CD4-positive, alpha-beta T cell treated with Interleukin-17A for 1 hour (primary cell): Measurements from ENCODE around the gene CTSE.
A peak's percentile ranks its signal among the peaks of the same experiment; 100 is the strongest.
"Not testable (repeated sequence)": the region's sequence is repeated elsewhere in the genome, so short reads cannot be mapped to it uniquely, and the experiment has no call there.

Source experiments
- DNase-seq: peaks from one replicate; pipeline ENCODE4 v3.0.0-alpha.2; 2020

Gene CTSE

GRCh38 chr1:206023695-206024094 is at the start of gene CTSE:
Gene CTSE (minus strand): TSS chr1:206023895. CDS start chr1:206023791, 104 bp downstream.
- no peak for DNase-seq

GRCh38 chr1:206070627-206071304 is 47.1 kb upstream of the CTSE start:
- no peak for DNase-seq

- no peak for DNase-seq
These were observed 44.6 kb upstream of the CTSE start for GRCh38 chr1:206068314-206068713.

- DNase-seq = no peak
These were observed 44.0 kb upstream of the CTSE start for GRCh38 chr1:206067486-206068227.

GRCh38 chr1:206066479-206067171 is 42.9 kb upstream of the CTSE start:
- peak; percentile 11 for DNase-seq

- no peak for DNase-seq
These were observed 42.0 kb upstream of the CTSE start for GRCh38 chr1:206065547-206066145.

- DNase-seq = not testable (repeated sequence)
These were observed 40.8 kb upstream of the CTSE start for GRCh38 chr1:206064501-206064900.

- not testable (repeated sequence) for DNase-seq
These were observed 40.3 kb upstream of the CTSE start for GRCh38 chr1:206064001-206064400.

GRCh38 chr1:206062464-206062863 is 38.8 kb upstream of the CTSE start:
- DNase-seq = no peak

GRCh38 chr1:206060844-206061243 is 37.1 kb upstream of the CTSE start:
- no peak for DNase-seq

- no peak for DNase-seq
These were observed 35.7 kb upstream of the CTSE start for GRCh38 chr1:206059355-206059915.

GRCh38 chr1:206058927-206059292 is 35.2 kb upstream of the CTSE start:
- DNase-seq = no peak

GRCh38 chr1:206058289-206058926 is 34.7 kb upstream of the CTSE start:
- not testable (repeated sequence) for DNase-seq

GRCh38 chr1:206055639-206056323 is 32.1 kb upstream of the CTSE start:
- DNase-seq = not testable (repeated sequence)

- DNase-seq = not testable (repeated sequence)
These were observed 31.5 kb upstream of the CTSE start for GRCh38 chr1:206055069-206055625.

GRCh38 chr1:206053616-206054015 is 29.9 kb upstream of the CTSE start:
- not testable (repeated sequence) for DNase-seq

- peak; percentile 15 for DNase-seq
These were observed 29.4 kb upstream of the CTSE start, which contains the start of gene RHEX for GRCh38 chr1:206052919-206053610. Gene RHEX (plus strand): TSS chr1:206053173. CDS start chr1:206097829, 44,656 bp downstream.

- not testable (repeated sequence) for DNase-seq
These were observed 28.7 kb upstream of the CTSE start for GRCh38 chr1:206052231-206052865.

- DNase-seq = peak; percentile 58
These were observed 27.1 kb upstream of the CTSE start for GRCh38 chr1:206050655-206051235.
